Lower lobe of right lung (tissue), 2 donors: ENCODE data around the gene ISG20L2. TPM values are rescaled to one million over a fixed set of nuclear protein-coding genes. Genes with fewer than 3 reads are reported as not detected.

Experiments used
- ATAC-seq, 2 donors: fragments of 200-7000 bp; cut with Tn5 transposase; one replicate each; pipeline ENCODE4 v1.9.1; 2020 to 2022; ENCODE audit warnings: mild to moderate bottlenecking in 2 of 2, moderate library complexity in 2 of 2
- DNase-seq: peaks from one replicate; pipeline ENCODE4 v3.0.0-alpha.2; 2020
- H3K27ac ChIP-seq: fragments of 200-600 bp; one replicate; pipeline ENCODE4 v1.8.0; 2022
- H3K27me3 ChIP-seq: fragments of 200-600 bp; one replicate; pipeline ENCODE4 v1.8.0; 2022; ENCODE audit warnings: low read depth
- H3K36me3 ChIP-seq: fragments of 200-600 bp; one replicate; pipeline ENCODE4 v1.8.0; 2022; ENCODE audit warnings: mild to moderate bottlenecking
- H3K4me1 ChIP-seq: fragments of 200-600 bp; one replicate; pipeline ENCODE4 v1.8.0; 2022
- H3K4me3 ChIP-seq: fragments of 200-600 bp; one replicate; pipeline ENCODE4 v1.8.0; 2022; ENCODE audit warnings: mild to moderate bottlenecking
- H3K9me3 ChIP-seq: fragments of 200-600 bp; one replicate; pipeline ENCODE4 v1.8.0; 2022
- intact Hi-C: fragments of 100-400 bp; cut with DNase I; formaldehyde crosslinking; loops from one replicate; pipeline ENCODE4 v1.11.0; 2022
- total RNA-seq: library from RNA; stranded (reverse); fragmentation: NEBNext Ultra II Directional; extraction: Animal tissue kit (Norgen Biotek cat#: 25700); gene quantifications from one replicate; pipeline ENCODE4 v1.2.1, GENCODE V29; 2021
- TF ChIP-seq, protein P1 (sequence below): fragments of 200-600 bp; IDR thresholded peaks from one replicate; pipeline ENCODE4 v1.8.0; 2022; ENCODE audit warnings: antibody characterized with exemption, mild to moderate bottlenecking
- donor health status: DM: no; HTN: yes; CAD: no; lungs with severe emphysema.

Gene ISG20L2
- total RNA-seq, 1 donor from 2014 or later: 22.6 TPM

DNA sequence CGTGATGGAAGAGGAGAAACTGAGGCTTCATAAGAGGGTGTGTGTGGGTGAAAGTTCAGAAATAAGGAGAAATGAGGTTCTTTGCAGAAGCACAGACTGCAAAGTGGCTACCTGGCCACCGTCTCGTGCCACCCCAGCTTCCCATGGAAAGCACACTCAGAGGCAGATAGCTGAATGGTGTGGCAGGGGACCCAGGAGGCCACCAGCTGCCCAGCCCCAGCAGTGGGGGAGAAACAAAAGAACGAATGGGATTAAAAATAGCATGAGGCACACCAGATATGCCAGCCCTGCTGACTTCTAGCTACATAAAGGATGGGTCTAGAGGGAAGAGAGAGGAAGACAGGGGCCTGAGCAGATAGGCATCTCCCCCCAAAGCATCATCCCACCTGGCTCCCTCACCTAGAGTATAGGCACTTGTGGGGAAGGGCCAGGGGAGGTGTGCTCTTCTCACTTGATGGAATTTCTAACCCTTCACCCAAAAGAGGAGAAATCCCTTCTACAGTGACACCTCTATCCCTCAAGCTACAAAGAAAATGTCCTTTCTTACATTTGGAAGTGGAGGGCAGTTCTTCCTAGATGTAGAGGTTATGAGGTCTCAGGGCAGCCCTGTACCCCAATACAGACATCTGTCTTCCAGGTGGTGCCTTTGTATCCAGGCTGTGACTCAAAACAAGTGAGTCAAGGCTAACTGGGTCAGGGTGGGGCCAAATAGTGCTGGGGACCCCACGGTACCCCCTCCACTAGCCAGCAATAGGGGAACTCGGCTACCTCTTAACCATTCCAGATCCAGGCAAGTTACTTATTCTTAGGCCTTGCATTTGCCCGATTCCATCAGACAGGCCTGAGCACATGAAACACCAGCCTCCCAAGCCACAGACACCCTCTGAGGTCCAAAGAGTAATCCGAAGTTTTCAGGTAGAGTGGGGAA is 19.4 kb upstream of the ISG20L2 start:
- TF ChIP-seq, protein P1, sequence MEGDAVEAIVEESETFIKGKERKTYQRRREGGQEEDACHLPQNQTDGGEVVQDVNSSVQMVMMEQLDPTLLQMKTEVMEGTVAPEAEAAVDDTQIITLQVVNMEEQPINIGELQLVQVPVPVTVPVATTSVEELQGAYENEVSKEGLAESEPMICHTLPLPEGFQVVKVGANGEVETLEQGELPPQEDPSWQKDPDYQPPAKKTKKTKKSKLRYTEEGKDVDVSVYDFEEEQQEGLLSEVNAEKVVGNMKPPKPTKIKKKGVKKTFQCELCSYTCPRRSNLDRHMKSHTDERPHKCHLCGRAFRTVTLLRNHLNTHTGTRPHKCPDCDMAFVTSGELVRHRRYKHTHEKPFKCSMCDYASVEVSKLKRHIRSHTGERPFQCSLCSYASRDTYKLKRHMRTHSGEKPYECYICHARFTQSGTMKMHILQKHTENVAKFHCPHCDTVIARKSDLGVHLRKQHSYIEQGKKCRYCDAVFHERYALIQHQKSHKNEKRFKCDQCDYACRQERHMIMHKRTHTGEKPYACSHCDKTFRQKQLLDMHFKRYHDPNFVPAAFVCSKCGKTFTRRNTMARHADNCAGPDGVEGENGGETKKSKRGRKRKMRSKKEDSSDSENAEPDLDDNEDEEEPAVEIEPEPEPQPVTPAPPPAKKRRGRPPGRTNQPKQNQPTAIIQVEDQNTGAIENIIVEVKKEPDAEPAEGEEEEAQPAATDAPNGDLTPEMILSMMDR: no peak
- intact Hi-C loops: no loop called here
- ATAC-seq (no peak), DNase-seq (no peak)
- H3K36me3 ChIP-seq: peaks cover 24% of the 10 kb centered on the region
- H3K27ac ChIP-seq: peak overlapping the region; percentile 99
- no peaks in the 10 kb centered on the region for H3K27me3 ChIP-seq
- peak overlapping the region; percentile 95 for H3K4me3 ChIP-seq
- no peaks in the 10 kb centered on the region for H3K9me3 ChIP-seq
- H3K4me1 ChIP-seq: peaks cover 56% of the 10 kb centered on the region

DNA sequence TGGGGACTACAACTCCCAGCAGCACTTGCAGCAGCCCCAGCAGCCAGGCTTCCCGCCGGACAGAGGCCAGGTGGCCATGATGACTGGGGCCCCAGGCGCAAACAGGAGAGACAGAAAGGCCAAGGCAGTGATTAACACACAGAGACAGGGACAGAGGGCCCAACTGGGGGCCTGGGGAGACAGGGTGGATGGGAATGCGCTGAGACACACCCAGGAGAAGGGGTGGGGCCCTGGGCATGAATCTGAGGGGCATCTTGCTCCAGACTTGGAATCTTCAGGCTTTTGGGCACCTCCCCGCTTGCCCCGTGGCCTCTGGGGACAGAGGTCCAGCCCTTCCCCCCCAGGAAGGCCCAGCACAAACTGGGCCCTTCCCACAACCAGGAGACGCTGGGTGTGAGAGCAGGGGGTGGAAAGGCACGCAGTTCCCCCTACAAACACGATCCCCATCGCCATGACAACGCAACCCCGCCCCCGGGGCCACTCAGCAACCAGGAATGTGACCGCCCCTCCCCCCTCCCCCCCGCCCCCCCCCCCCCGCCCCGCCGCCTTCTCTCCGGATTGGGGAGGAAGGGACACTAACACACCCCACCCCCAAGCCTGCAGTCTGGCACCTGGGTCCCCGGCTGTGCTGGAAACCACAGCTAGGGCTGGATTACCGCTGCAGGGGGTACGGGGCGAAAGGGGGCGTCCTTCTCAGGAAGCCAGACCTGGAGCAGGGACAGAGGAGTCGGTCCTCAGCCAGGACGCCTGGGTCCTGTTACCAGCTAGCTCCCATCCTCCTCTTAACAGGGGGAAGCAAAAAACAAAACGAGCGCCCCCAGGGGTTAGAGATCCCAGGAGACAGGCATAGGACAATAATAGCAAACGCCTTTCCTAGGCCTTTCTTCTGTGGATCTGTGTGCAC is 18.4 kb upstream of the ISG20L2 start:
- no peaks in the 10 kb centered on the region for H3K27me3 ChIP-seq
- no peaks in the 10 kb centered on the region for H3K9me3 ChIP-seq
- ATAC-seq: peak; percentile 73
- TF ChIP-seq, protein P1: no peak
- H3K4me1 ChIP-seq: peaks cover 51% of the 10 kb centered on the region
- peak overlapping the region; percentile 95 for H3K4me3 ChIP-seq
- H3K27ac ChIP-seq: peak overlapping the region; percentile 99
- peaks cover 34% of the 10 kb centered on the region for H3K36me3 ChIP-seq
- DNase-seq: peak; percentile 94
- intact Hi-C loops: no loop called here

DNA sequence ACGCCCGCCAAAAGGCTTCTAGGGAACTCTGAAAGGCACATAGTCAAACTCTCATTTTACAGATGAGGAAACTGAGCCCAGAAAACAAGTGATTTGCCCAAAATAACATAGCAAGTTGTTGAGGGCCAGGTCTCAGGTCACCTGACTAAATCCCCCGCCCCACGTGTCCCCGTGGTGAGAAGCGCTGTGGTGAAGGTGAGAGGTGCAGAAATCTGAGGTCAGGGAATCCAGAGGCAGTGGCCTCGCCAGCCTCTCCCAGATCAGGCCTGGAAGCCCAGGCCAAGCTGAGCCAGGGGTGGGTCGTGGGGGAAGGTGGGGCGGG is 17.8 kb upstream of the ISG20L2 start:
- Histone ChIP-seq H3K27me3 (no peaks in the 10 kb centered on the region), H3K4me3 (peak overlapping the region; percentile 95), H3K27ac (peak overlapping the region; percentile 99), H3K36me3 (peaks cover 36% of the 10 kb centered on the region), H3K9me3 (no peaks in the 10 kb centered on the region), H3K4me1 (peaks cover 58% of the 10 kb centered on the region)
- ATAC-seq (no peak), DNase-seq (no peak)
- TF ChIP-seq, protein P1: no peak
- intact Hi-C loops: no loop called here

DNA sequence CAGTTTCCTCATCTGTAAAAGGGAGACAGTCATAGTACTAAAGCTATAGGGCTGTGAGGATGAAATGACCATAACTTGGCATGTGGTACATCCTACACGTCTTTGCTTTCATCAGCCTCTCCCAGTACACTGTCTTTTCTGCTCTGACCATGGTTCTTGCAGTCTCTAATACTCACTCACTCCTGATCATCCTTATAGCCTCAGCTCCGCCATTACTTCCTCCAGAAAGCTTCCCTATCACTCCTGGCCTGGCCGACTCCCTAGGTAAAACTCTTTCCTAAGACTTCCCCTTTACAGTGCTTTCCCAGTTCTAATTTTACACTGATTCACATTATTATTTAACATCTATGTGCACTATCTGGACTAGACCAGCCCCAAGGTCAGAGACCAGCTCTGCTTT is 17.3 kb upstream of the ISG20L2 start:
- TF ChIP-seq, protein P1: no peak
- intact Hi-C loops: no loop called here
- Histone ChIP-seq H3K4me1 (peaks cover 59% of the 10 kb centered on the region), H3K36me3 (peaks cover 36% of the 10 kb centered on the region), H3K27ac (peak overlapping the region; percentile 99), H3K9me3 (no peaks in the 10 kb centered on the region), H3K27me3 (no peaks in the 10 kb centered on the region), H3K4me3 (peak overlapping the region; percentile 95)
- DNase-seq (no peak), ATAC-seq (no peak)

DNA sequence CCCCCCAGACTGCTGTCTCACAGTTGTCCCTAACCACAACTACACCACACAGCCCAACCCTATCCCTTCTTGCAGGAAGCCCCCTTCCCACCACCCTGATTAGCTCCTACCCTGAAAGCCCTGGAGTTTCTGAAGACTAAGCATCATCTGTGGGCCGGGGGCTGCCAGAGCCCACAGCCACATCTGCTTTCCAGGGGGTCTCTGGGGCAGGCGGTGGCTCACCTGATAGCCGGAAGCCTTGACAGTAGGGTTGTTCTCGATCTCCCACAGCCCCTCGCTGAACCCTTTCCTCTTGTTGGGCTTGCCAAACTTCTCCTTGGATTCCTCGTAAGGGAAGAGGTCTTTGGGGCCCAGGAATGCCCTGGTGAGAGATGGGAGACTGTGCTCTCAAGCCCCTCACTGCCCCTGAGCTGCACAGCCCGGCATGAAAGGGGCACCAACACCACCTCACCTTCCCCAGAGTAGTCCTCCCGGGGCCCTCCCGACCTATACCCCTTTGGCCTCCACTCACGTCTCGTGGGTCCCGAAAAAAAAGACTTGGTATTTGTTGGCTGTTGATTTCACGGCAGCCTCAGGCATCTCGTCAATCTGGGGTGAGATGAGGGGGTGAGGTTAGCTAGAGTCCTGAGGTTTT is 16.3 kb upstream of the ISG20L2 start:
- H3K4me3 ChIP-seq: no peak overlapping the region
- no peaks in the 10 kb centered on the region for H3K9me3 ChIP-seq
- H3K27me3 ChIP-seq: no peaks in the 10 kb centered on the region
- intact Hi-C loops: no loop called here
- H3K4me1 ChIP-seq: peaks cover 62% of the 10 kb centered on the region
- peak overlapping the region; percentile 11 for H3K27ac ChIP-seq
- TF ChIP-seq, protein P1: no peak
- DNase-seq (peak; percentile 34), ATAC-seq (no peak)
- H3K36me3 ChIP-seq: peaks cover 36% of the 10 kb centered on the region
